Suprapubic skin (tissue), 4 donors: ENCODE measurements around the gene LOXL3. TPM values are rescaled to one million over a fixed set of nuclear protein-coding genes. Genes with fewer than 3 reads are reported as not detected.

Experiments
- DNase-seq, 2 donors: peaks; one replicate each; pipeline ENCODE4 v3.0.0-alpha.2; 2019; ENCODE audit warnings: low spot score in 2 of 2
- H3K27ac ChIP-seq: fragments of 200-600 bp; sonication (generic); one replicate; pipeline ENCODE4 v1.5.1; 2019
- H3K27me3 ChIP-seq: fragments of 200-600 bp; sonication (generic); one replicate; pipeline ENCODE4 v1.5.1; 2019
- H3K36me3 ChIP-seq: fragments of 200-600 bp; sonication (generic); one replicate; pipeline ENCODE4 v1.5.1; 2019
- H3K4me1 ChIP-seq: fragments of 200-600 bp; sonication (generic); one replicate; pipeline ENCODE4 v1.5.1; 2019
- H3K4me3 ChIP-seq: fragments of 200-600 bp; sonication (generic); one replicate; pipeline ENCODE4 v1.5.1; 2019; ENCODE audit warnings: mild to moderate bottlenecking
- H3K9me3 ChIP-seq: fragments of 200-600 bp; sonication (generic); one replicate; pipeline ENCODE4 v1.5.1; 2019
- CTCF ChIP-seq, 2 donors: fragments of 200-600 bp in 1 of 2; fragments of 450-650 bp in 1 of 2; sonication (generic) in 1 of 2; IDR thresholded peaks; one replicate each; pipeline ENCODE4 v1.5.1; 2016 to 2019; ENCODE audit warnings: antibody characterized with exemption in 2 of 2, mild to moderate bottlenecking in 1 of 2, moderate library complexity in 1 of 2
- EP300 ChIP-seq: sonication (generic); formaldehyde crosslinking; IDR thresholded peaks from one replicate; pipeline ENCODE4 v1.6.1; 2017; ENCODE audit warnings: antibody characterized with exemption
- POLR2A ChIP-seq, 2 donors: fragments of 450-650 bp; IDR thresholded peaks; one replicate each; pipeline ENCODE4 v1.6.1; 2017; ENCODE audit warnings: antibody characterized with exemption in 2 of 2, mild to moderate bottlenecking in 2 of 2, moderate library complexity in 2 of 2
- POLR2AphosphoS5 ChIP-seq, 3 donors: sonication (generic); formaldehyde crosslinking; IDR thresholded peaks; one replicate each; pipeline ENCODE4 v1.6.1; 2017; ENCODE audit warnings: antibody characterized with exemption in 3 of 3
- WGBS: methylation state at CpG from one replicate; pipeline ENCODE4 v1.1.5; 2018; 5-methylcytosine and 5-hydroxymethylcytosine counted together
- total RNA-seq, 4 donors: library from RNA; depleted of rRNA; stranded (reverse); fragments of >200 nt; gene quantifications; one replicate each; pipeline ENCODE4 v1.1.0, GENCODE V29; 2016

The LOXL3 gene
- 1 to 10 TPM in 3 of 4 donors, under 1 TPM in 1; 0.23 to 3.8 (median 1.5) TPM for total RNA-seq

GRCh38 chr2:74553892-74554819 lies at the start of gene LOXL3, which contains the start of gene DOK1:
LOXL3 (minus strand) TSS chr2:74553942; CDS start chr2:74552634, 1,308 bp downstream.
DOK1 (plus strand) TSS chr2:74554720; CDS start chr2:74554755, 35 bp downstream.
- Histone ChIP-seq H3K27me3 (peaks cover 16% of the 10 kb centered on the region), H3K36me3 (no peaks in the 10 kb centered on the region), H3K27ac (peak within 1 kb of the TSS; percentile 78), H3K9me3 (no peaks in the 10 kb centered on the region), H3K4me3 (peak within 1 kb of the TSS; percentile 56), H3K4me1 (peaks cover 30% of the 10 kb centered on the region)
- peak; percentile 89 to 90 for DNase-seq
- WGBS = 2% methylated on average over 18 of the region's 73 CpGs
- TF ChIP-seq POLR2AphosphoS5 (IDR thresholded peaks at IDR 0.05) = no peak

- Histone ChIP-seq H3K27me3 (peaks cover 23% of the 10 kb centered on the region), H3K4me3 (no peak overlapping the region), H3K36me3 (no peaks in the 10 kb centered on the region), H3K9me3 (no peaks in the 10 kb centered on the region), H3K4me1 (no peaks in the 10 kb centered on the region), H3K27ac (no peak overlapping the region)
- DNase-seq = no peak
- TF ChIP-seq CTCF (IDR thresholded peaks at IDR 0.05) = no peak
- TF ChIP-seq POLR2AphosphoS5 (IDR thresholded peaks at IDR 0.05) = no peak
- no peak for TF ChIP-seq EP300
- no peak for TF ChIP-seq POLR2A (IDR thresholded peaks at IDR 0.05)
- WGBS = 49% methylated on average over 1 of the region's 1 CpG
Observed at GRCh38 chr2:74602586-74603281, 49.0 kb upstream of the LOXL3 start.

GRCh38 chr2:74599676-74600075 lies 45.9 kb upstream of the LOXL3 start:
- Histone ChIP-seq H3K27ac (no peak overlapping the region), H3K4me3 (no peak overlapping the region), H3K36me3 (no peaks in the 10 kb centered on the region), H3K4me1 (no peaks in the 10 kb centered on the region), H3K27me3 (peaks cover 35% of the 10 kb centered on the region), H3K9me3 (no peaks in the 10 kb centered on the region)
- TF ChIP-seq POLR2A (IDR thresholded peaks at IDR 0.05) (no peak), CTCF (IDR thresholded peaks at IDR 0.05) (no peak), EP300 (no peak), POLR2AphosphoS5 (IDR thresholded peaks at IDR 0.05) (no peak)
- WGBS = 62% methylated on average over 3 of the region's 3 CpGs
- DNase-seq = no peak

- Histone ChIP-seq H3K9me3 (no peaks in the 10 kb centered on the region), H3K4me1 (no peaks in the 10 kb centered on the region), H3K36me3 (no peaks in the 10 kb centered on the region), H3K4me3 (no peak overlapping the region), H3K27ac (no peak overlapping the region), H3K27me3 (peaks cover 30% of the 10 kb centered on the region)
- TF ChIP-seq POLR2A (IDR thresholded peaks at IDR 0.05) (no peak), EP300 (no peak), CTCF (IDR thresholded peaks at IDR 0.05) (no peak), POLR2AphosphoS5 (IDR thresholded peaks at IDR 0.05) (no peak)
- DNase-seq = no peak
- 56% methylated on average over 1 of the region's 1 CpG for WGBS
Observed at GRCh38 chr2:74597410-74597809, 43.7 kb upstream of the LOXL3 start.

- H3K9me3 ChIP-seq = no peaks in the 10 kb centered on the region
- no peaks in the 10 kb centered on the region for H3K4me1 ChIP-seq
- H3K36me3 ChIP-seq = no peaks in the 10 kb centered on the region
- no peak overlapping the region for H3K4me3 ChIP-seq
- TF ChIP-seq CTCF (IDR thresholded peaks at IDR 0.05) (no peak), POLR2A (IDR thresholded peaks at IDR 0.05) (no peak), POLR2AphosphoS5 (IDR thresholded peaks at IDR 0.05) (no peak), EP300 (no peak)
- WGBS = 86% methylated on average over 1 of the region's 1 CpG
- no peak for DNase-seq
- H3K27ac ChIP-seq = no peak overlapping the region
- peaks cover 34% of the 10 kb centered on the region for H3K27me3 ChIP-seq
Observed at GRCh38 chr2:74596584-74596983, 42.8 kb upstream of the LOXL3 start.
